Measurements from ENCODE around the gene KLHL29.

DNA sequence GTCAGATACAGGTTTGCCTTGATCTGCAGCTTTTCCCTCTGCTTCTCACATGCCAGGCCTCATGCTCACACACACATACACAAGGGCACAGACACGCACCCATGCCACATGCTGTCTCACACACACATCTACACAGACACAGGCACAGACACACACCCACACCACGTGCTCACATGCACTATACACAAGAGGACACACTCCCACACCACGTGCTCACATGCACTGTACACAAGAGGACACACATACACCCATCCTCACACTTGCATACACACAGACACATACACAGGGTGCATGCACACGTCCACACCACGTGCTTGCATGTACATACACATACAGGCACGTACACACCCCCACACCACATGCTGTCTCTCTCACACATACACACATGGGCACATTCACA lies 288.1 kb downstream of the KLHL29 start:
- TF ChIP-seq CTCF (IDR thresholded peaks at IDR 0.05) (no peak), POLR2A (IDR thresholded peaks at IDR 0.05) (no peak)
